MCF 10A (cell line): Measurements from ENCODE around the gene PLBD2. TPM values are rescaled to one million over a fixed set of nuclear protein-coding genes. Genes with fewer than 3 reads are reported as not detected.

ENCODE experiments used
- BruUV-seq: library from RNA; stranded (reverse); fragments of 400-500 nt; replicated peaks from 2 replicates; lab custom pipeline; 2021; lab: Mats Ljungman, UMichigan
- CTCF ChIA-PET: fragments of 300-600 bp; sonication (Branson Sonifier 250); formaldehyde crosslinking; extraction: SDS; loops from one replicate; lab custom pipeline; 2021; ENCODE audit warnings: antibody characterized with exemption, inconsistent platforms; lab: Yijun Ruan, JAX
- POLR2A ChIA-PET: fragments of 300-600, 350-650 bp; sonication (Branson Sonifier 250); formaldehyde crosslinking; extraction: SDS; loops from one replicate; lab custom pipeline; 2020; ENCODE audit warnings: antibody characterized with exemption, inconsistent platforms; lab: Yijun Ruan, JAX
- DNase-seq: peaks from one replicate; pipeline ENCODE4 v3.0.0-alpha.2; 2018; ENCODE audit not compliant: unreplicated experiment
- H3K27ac Mint-ChIP-seq: one replicate; pipeline ENCODE4 v1.8.0; 2022; ENCODE audit warnings: mild to moderate bottlenecking, low read depth, mixed read lengths; ENCODE audit not compliant: unreplicated experiment
- H3K27me3 Mint-ChIP-seq: one replicate; pipeline ENCODE4 v1.8.0; 2022; ENCODE audit warnings: mixed read lengths; ENCODE audit not compliant: insufficient read depth, unreplicated experiment
- H3K36me3 Mint-ChIP-seq: one replicate; pipeline ENCODE4 v1.8.0; 2022; ENCODE audit warnings: mild to moderate bottlenecking, moderate library complexity, mixed read lengths; ENCODE audit not compliant: insufficient read depth, unreplicated experiment
- H3K4me1 Mint-ChIP-seq: one replicate; pipeline ENCODE4 v1.8.0; 2022; ENCODE audit warnings: mixed read lengths; ENCODE audit not compliant: insufficient read depth, unreplicated experiment
- H3K4me3 Mint-ChIP-seq: one replicate; pipeline ENCODE4 v1.8.0; 2022; ENCODE audit warnings: mild to moderate bottlenecking, moderate library complexity, mixed read lengths; ENCODE audit not compliant: unreplicated experiment
- H3K9me3 Mint-ChIP-seq: one replicate; pipeline ENCODE4 v1.8.0; 2022; ENCODE audit warnings: mixed read lengths; ENCODE audit not compliant: unreplicated experiment
- intact Hi-C: fragments of 100-400 bp; cut with micrococcal nuclease; formaldehyde crosslinking; loops from 2 replicates; pipeline ENCODE4 v1.14.1; 2022
- total RNA-seq: library from RNA; stranded (reverse); gene quantifications from 2 replicates; pipeline ENCODE4 v1.2.3, GENCODE V29; 2022
- TF ChIP-seq, protein P1 (sequence below): fragments of 200-600 bp; IDR thresholded peaks from one replicate; pipeline ENCODE4 v1.8.0; 2022; ENCODE audit warnings: antibody characterized with exemption, mild to moderate bottlenecking; ENCODE audit not compliant: unreplicated experiment

Gene PLBD2
- total RNA-seq, 1 experiment from 2014 or later = 18.1 TPM

DNA sequence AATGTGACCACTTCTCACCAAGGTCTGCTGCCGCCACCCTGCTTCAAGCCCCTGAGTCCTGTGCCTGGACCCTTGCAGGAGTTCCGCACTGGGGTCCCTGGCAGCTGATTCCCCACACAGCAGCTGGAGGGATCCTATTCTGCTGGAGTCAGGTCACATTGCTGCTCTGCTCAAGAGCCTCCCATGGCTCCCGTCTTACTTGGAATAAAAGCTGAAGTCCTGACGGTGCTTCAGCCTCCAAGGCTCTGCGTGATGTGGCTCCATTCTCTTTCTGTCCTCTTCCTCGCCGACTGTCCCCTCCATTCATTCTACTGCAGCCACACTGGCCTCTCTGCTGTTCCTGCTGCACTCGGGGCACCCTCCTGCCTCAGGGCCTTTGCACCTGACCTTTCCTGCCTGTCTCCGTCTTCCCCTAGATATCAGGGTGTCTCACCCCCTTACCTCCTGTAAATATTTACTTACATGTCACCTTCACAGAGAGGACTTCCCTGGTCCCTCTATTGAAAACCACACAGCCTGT, 56.2 kb downstream of the PLBD2 start:
- no TSS peak for BruUV-seq
- TF ChIP-seq, protein P1, sequence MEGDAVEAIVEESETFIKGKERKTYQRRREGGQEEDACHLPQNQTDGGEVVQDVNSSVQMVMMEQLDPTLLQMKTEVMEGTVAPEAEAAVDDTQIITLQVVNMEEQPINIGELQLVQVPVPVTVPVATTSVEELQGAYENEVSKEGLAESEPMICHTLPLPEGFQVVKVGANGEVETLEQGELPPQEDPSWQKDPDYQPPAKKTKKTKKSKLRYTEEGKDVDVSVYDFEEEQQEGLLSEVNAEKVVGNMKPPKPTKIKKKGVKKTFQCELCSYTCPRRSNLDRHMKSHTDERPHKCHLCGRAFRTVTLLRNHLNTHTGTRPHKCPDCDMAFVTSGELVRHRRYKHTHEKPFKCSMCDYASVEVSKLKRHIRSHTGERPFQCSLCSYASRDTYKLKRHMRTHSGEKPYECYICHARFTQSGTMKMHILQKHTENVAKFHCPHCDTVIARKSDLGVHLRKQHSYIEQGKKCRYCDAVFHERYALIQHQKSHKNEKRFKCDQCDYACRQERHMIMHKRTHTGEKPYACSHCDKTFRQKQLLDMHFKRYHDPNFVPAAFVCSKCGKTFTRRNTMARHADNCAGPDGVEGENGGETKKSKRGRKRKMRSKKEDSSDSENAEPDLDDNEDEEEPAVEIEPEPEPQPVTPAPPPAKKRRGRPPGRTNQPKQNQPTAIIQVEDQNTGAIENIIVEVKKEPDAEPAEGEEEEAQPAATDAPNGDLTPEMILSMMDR = no peak
- H3K27me3 Mint-ChIP-seq = no peaks in the 10 kb centered on the region
- ChIA-PET CTCF (interaction anchor here (0.6 to 3.1 kb wide), 4 partner anchors 10 to 45 kb away, joined by 3 to 15 read pairs (median 4); partner anchors contain the start of gene SDS), POLR2A (interaction anchor here (0.8 kb wide), 1 partner anchor 10 kb away, joined by 3 read pairs; no protein-coding TSS in a partner anchor)
- no peaks in the 10 kb centered on the region for H3K9me3 Mint-ChIP-seq
- no peak overlapping the region for H3K27ac Mint-ChIP-seq
- no peaks in the 10 kb centered on the region for H3K36me3 Mint-ChIP-seq
- intact Hi-C loops = no loop called here
- no peak overlapping the region for H3K4me3 Mint-ChIP-seq
- no peaks in the 10 kb centered on the region for H3K4me1 Mint-ChIP-seq
- no peak for DNase-seq

DNA sequence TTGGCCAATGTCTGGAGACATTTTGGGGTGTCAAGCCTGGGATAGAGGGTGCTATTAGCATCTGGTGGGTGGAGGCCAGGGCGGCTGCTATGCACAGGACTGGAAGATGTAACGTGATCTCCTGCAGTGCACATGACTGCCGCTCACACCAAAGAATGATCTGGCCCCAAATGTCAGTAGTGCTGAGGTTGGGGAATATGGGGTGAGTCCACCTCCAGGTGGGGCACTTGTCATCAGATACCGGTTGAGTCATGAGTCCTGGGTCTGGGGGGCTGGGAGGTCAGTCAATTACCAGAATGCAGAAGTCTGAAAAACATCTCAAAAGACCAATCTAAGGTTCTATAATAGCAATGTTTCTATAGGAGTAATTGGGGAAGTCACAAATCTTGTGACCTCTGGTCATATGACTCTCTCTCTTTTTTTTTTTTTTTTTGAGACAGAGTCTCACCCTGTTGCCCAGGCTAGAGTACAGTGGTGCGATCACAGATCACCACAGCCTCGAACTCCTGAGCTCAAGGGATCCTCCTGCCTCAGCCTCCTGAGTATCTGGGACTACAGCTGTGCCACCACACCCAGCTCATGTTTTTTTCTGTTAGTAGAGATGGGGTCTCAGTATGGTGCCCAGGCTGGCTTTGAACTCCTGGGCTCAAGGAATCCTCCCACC, 57.8 kb downstream of the PLBD2 start:
- no peaks in the 10 kb centered on the region for H3K4me1 Mint-ChIP-seq
- BruUV-seq = no TSS peak
- no peaks in the 10 kb centered on the region for H3K27me3 Mint-ChIP-seq
- H3K4me3 Mint-ChIP-seq = no peak overlapping the region
- H3K9me3 Mint-ChIP-seq = no peaks in the 10 kb centered on the region
- H3K36me3 Mint-ChIP-seq = no peaks in the 10 kb centered on the region
- ChIA-PET CTCF (interaction anchor here (3.1 kb wide), 1 partner anchor 8 kb away, joined by 15 read pairs; no protein-coding TSS in a partner anchor), POLR2A (interaction anchor here (0.5 kb wide), 1 partner anchor 407 kb away, joined by 3 read pairs; no protein-coding TSS in a partner anchor)
- intact Hi-C loops = no loop called here
- no peak overlapping the region for H3K27ac Mint-ChIP-seq
- TF ChIP-seq, protein P1 = no peak
- DNase-seq = peak; percentile 35

DNA sequence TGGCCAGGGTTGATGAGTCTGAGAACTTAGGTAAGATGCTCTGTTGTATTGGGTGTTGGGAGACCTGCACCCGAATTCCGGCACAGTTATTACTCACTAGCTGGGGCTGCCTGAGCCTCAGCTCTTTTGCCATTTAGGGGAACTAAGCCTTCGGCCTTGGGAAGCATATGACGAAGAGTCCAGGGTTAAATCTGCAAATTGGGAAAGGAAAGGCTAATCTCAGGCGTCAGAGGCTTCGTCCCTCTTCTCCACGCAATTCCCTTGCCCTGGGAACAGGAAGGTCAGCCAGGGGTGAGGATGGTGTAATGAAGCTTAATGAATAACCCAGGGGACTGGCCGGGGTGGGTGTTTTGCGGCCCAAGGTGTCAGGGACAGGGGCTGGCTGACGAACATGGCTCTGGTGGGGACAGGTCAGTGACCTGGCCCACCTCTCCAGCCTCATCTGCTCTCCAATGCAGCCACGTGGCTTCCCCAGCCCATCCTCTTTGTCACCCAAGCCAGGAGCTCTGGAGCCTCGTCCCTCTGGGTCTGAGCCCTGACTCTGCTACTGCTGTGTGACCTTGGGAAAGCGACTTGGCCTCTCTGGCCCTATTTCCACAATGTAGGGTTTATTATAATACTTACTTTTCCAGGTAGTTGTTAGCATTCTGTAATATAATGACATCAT, 60.0 kb downstream of the PLBD2 start:
- no peak overlapping the region for H3K27ac Mint-ChIP-seq
- intact Hi-C loops = no loop called here
- ChIA-PET CTCF (no interaction called here), POLR2A (interaction anchor here (0.6 kb wide), 1 partner anchor 233 kb away, joined by 3 read pairs; the partner anchor contains the start of gene DDX54)
- no peaks in the 10 kb centered on the region for H3K27me3 Mint-ChIP-seq
- H3K36me3 Mint-ChIP-seq = no peaks in the 10 kb centered on the region
- H3K4me3 Mint-ChIP-seq = no peak overlapping the region
- H3K9me3 Mint-ChIP-seq = no peaks in the 10 kb centered on the region
- H3K4me1 Mint-ChIP-seq = peaks cover 5% of the 10 kb centered on the region
- DNase-seq = no peak
- TF ChIP-seq, protein P1 = no peak
- BruUV-seq = no TSS peak
